Mucosa of descending colon (tissue), 3 donors: Measurements from ENCODE around the gene SORBS1. TPM values are rescaled to one million over a fixed set of nuclear protein-coding genes. Genes with fewer than 3 reads are reported as not detected.

Experiments
- ATAC-seq: fragments of 200-7000 bp; cut with Tn5 transposase; one replicate; pipeline ENCODE4 v1.9.1; 2020; ENCODE audit warnings: mild to moderate bottlenecking, moderate library complexity
- DNase-seq, 3 donors: peaks; one replicate each; pipeline ENCODE4 v3.0.0-alpha.2; 2020
- H3K36me3 ChIP-seq: fragments of 200-600 bp; one replicate; pipeline ENCODE4 v1.8.0; 2021; ENCODE audit warnings: low read depth, mild to moderate bottlenecking
- H3K4me1 ChIP-seq: fragments of 200-600 bp; one replicate; pipeline ENCODE4 v1.8.0; 2021; ENCODE audit warnings: low read depth, mild to moderate bottlenecking
- H3K4me3 ChIP-seq: fragments of 200-600 bp; one replicate; pipeline ENCODE4 v1.8.0; 2021; ENCODE audit warnings: mild to moderate bottlenecking
- H3K9me3 ChIP-seq: fragments of 200-600 bp; one replicate; pipeline ENCODE4 v1.8.0; 2021; ENCODE audit warnings: mild to moderate bottlenecking
- CTCF ChIP-seq: fragments of 200-600 bp; IDR thresholded peaks from one replicate; pipeline ENCODE4 v1.8.0; 2022; ENCODE audit warnings: antibody characterized with exemption, mild to moderate bottlenecking
- intact Hi-C, 2 donors: fragments of 100-400 bp; cut with DNase I in 1 of 2; cut with micrococcal nuclease in 1 of 2; formaldehyde crosslinking; loops; one replicate each; pipeline versions ENCODE4 v1.11.0 to v1.11.1; 2022; cut with DNase I, micrococcal nuclease
- total RNA-seq, 3 donors: library from RNA; stranded (reverse); fragmentation: NEBNext Ultra II Directional in 2 of 3; extraction: Animal tissue kit (Norgen Biotek cat#: 25700) in 2 of 3; gene quantifications; one replicate each; pipeline versions ENCODE4 v1.2.1 to v1.2.4, GENCODE V29; 2021 to 2023
- donor health status: DM: no; HTN: no; CAD: no; lungs with moderate emphysema.
- donor health status: DM: no; HTN: no; CAD: no.
- donor health status: DM: no; HTN: yes; CAD: no.

The SORBS1 gene
- total RNA-seq, 3 donors from 2014 or later = 48.9 to 699 (median 99.3) TPM

- no peak for DNase-seq
- no peaks in the 10 kb centered on the region for H3K9me3 ChIP-seq
- no peak for TF ChIP-seq CTCF
- intact Hi-C loops = no loop called here
- H3K36me3 ChIP-seq = no peaks in the 10 kb centered on the region
- H3K4me1 ChIP-seq = peaks cover 13% of the 10 kb centered on the region
- no peak overlapping the region for H3K4me3 ChIP-seq
- no peak for ATAC-seq
Measured at GRCh38 chr10:95566136-95566535, 5.0 kb upstream of the SORBS1 start.

- intact Hi-C loops = no loop called here
- no peak for ATAC-seq
- no peak for DNase-seq
- Histone ChIP-seq H3K9me3 (no peaks in the 10 kb centered on the region), H3K4me1 (peaks cover 13% of the 10 kb centered on the region), H3K36me3 (no peaks in the 10 kb centered on the region), H3K4me3 (no peak overlapping the region)
- TF ChIP-seq CTCF = no peak
Measured at GRCh38 chr10:95565336-95565735, 4.2 kb upstream of the SORBS1 start.

GRCh38 chr10:95564291-95564690 is 3.1 kb upstream of the SORBS1 start:
- Histone ChIP-seq H3K4me3 (no peak overlapping the region), H3K36me3 (no peaks in the 10 kb centered on the region), H3K9me3 (no peaks in the 10 kb centered on the region), H3K4me1 (peaks cover 20% of the 10 kb centered on the region)
- no peak for TF ChIP-seq CTCF
- no peak for DNase-seq
- no peak for ATAC-seq
- intact Hi-C loops = no loop called here

- TF ChIP-seq CTCF = no peak
- Histone ChIP-seq H3K9me3 (no peaks in the 10 kb centered on the region), H3K4me3 (no peak overlapping the region), H3K4me1 (peaks cover 18% of the 10 kb centered on the region), H3K36me3 (no peaks in the 10 kb centered on the region)
- DNase-seq (no peak), ATAC-seq (no peak)
- intact Hi-C loops = no loop called here
Measured at GRCh38 chr10:95562341-95562965, 1.3 kb upstream of the SORBS1 start.

GRCh38 chr10:95561864-95562177 is 650 bp upstream of the SORBS1 start:
- H3K9me3 ChIP-seq = no peaks in the 10 kb centered on the region
- no peaks in the 10 kb centered on the region for H3K36me3 ChIP-seq
- intact Hi-C loops = no loop called here
- DNase-seq (no peak), ATAC-seq (no peak)
- no peak for TF ChIP-seq CTCF
- no peak overlapping the region for H3K4me3 ChIP-seq
- peaks cover 18% of the 10 kb centered on the region for H3K4me1 ChIP-seq
